ENCODE data around the gene JADE2. TPM values are rescaled to one million over a fixed set of nuclear protein-coding genes. Genes with fewer than 3 reads are reported as not detected.

Gene JADE2
- total and polyA plus RNA-seq, 2 experiments from 2014 or later, result 14.9 to 35.4 TPM

DNA sequence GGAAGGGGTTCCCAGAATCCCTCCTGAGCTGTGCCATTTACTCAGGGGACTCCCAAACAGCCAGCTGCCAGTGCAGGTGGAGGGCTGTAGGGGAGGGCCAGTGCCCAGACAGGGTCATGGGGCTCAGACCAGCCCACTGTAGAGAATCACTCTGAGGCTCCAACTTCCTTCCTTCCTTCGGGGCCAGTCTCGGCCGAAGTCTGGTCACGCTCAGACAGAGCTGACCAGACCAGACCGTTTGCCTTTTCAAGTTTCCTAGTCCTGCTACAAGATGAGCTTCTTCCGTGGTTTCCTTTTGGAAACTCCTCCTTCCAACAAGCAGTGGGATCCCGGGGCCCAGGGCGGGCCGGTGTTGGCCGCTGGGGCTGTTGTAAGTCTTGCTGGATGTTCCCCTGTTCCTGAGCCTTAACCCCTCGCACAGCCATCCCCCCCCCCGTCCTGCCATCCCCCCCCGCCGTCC is 54.6 kb downstream of the JADE2 start:
- 80% methylated on average over 7 of the region's 14 CpGs for WGBS (ENCODE audit: low lambda C conversion rate, missing lambda C conversion rate)
- no peaks in the 10 kb centered on the region for H3K4me1 ChIP-seq (ENCODE audit: insufficient read depth)
- no peaks in the 10 kb centered on the region for H3K9me3 ChIP-seq (ENCODE audit: low read depth)
- H3K36me3 ChIP-seq (replicated peaks; ENCODE audit: insufficient read depth, low read depth), result no peaks in the 10 kb centered on the region
- no peaks in the 10 kb centered on the region for H3K79me2 ChIP-seq
- no peaks in the 10 kb centered on the region for H3K9me2 ChIP-seq (replicated peaks; ENCODE audit: insufficient read depth)
- no peak overlapping the region for H3K4me2 ChIP-seq
- TF ChIP-seq EZH2phosphoT487 (IDR thresholded peaks at IDR 0.05; ENCODE audit: low read depth, severe bottlenecking, unreplicated experiment) (no peak), CTCF (IDR thresholded peaks at IDR 0.05; ENCODE audit: poor library complexity) (no peak), EZH2 (IDR thresholded peaks at IDR 0.05; ENCODE audit: borderline replicate concordance) (no peak)
- no peak overlapping the region for H2AFZ ChIP-seq
- no peak for DNase-seq (ENCODE audit: low spot score)
- no peaks in the 10 kb centered on the region for H4K20me1 ChIP-seq (ENCODE audit: insufficient read depth, poor library complexity, severe bottlenecking)
- H3K4me3 ChIP-seq, result no peak overlapping the region
- no peaks in the 10 kb centered on the region for H3K27me3 ChIP-seq
- no peak overlapping the region for H3K27ac ChIP-seq

DNA sequence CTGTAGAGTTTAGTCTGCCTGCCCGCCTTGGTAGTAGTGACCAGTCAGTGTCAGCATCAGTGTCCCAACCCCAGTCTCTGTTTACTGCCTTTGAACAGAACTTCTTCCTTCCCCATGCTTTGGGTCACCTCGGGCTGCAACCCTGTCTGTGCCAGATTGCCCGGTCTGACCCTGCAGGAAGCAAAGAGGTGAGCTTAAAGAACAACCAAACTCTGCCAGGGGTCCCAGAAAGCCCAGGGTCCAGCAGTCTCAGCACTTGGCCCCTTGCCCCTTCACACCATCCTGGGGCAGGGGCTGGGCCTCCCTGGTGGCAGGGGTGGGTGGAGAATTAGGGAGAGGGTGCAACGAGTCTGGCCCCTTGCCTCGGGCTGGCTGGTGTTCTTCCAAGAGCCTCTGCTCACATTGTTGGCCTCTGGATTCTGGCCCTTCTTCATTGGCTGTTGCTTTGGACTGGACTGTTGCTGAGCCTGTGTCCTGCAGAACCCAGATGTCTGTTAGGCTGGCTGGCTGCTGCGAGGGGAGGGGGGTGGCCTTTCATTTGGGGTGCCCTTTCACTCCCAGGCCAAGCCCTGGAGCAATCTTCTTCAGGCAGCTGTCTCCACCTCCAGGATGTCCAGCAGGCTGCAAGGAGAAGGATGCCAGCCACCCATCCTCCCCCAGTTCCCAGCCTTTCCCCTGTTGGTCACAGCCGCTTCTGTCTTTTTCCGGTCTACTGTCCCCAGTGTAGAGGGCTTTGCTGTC is 55.9 kb downstream of the JADE2 start:
- WGBS (ENCODE audit: low lambda C conversion rate, missing lambda C conversion rate), result 89% methylated on average over 7 of the region's 8 CpGs
- no peaks in the 10 kb centered on the region for H3K36me3 ChIP-seq (replicated peaks; ENCODE audit: insufficient read depth, low read depth)
- no peak for TF ChIP-seq CTCF (IDR thresholded peaks at IDR 0.05; ENCODE audit: poor library complexity)
- no peak for TF ChIP-seq EZH2 (IDR thresholded peaks at IDR 0.05; ENCODE audit: borderline replicate concordance)
- TF ChIP-seq EZH2phosphoT487 (IDR thresholded peaks at IDR 0.05; ENCODE audit: low read depth, severe bottlenecking, unreplicated experiment), result no peak

DNA sequence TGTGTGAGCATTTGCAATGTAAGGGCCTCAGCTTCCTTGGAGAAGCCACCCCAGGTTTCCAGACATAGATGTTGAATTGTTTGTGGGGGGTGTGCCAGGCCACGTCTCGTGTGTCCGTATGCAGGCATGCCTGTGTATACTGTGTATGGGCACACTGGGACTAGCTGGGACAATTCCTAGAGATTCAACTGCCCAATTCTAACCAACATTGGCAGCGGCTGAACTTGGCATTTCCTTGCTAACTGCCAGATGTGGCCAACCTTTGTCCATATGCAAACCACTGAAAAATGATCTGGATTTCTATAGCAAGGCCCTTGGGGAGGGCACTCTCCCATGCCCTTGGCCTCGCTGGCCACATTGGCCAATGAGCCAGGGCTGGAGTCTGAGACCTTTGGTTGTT is 56.8 kb downstream of the JADE2 start:
- Histone ChIP-seq H3K9me2 (replicated peaks; ENCODE audit: insufficient read depth) (no peaks in the 10 kb centered on the region), H3K4me1 (ENCODE audit: insufficient read depth) (no peaks in the 10 kb centered on the region), H2AFZ (no peak overlapping the region), H3K27ac (no peak overlapping the region), H4K20me1 (ENCODE audit: insufficient read depth, poor library complexity, severe bottlenecking) (no peaks in the 10 kb centered on the region), H3K9me3 (ENCODE audit: low read depth) (no peaks in the 10 kb centered on the region), H3K27me3 (no peaks in the 10 kb centered on the region), H3K4me2 (no peak overlapping the region), H3K79me2 (no peaks in the 10 kb centered on the region), H3K4me3 (no peak overlapping the region), H3K36me3 (replicated peaks; ENCODE audit: insufficient read depth, low read depth) (no peaks in the 10 kb centered on the region)
- TF ChIP-seq EZH2phosphoT487 (IDR thresholded peaks at IDR 0.05; ENCODE audit: low read depth, severe bottlenecking, unreplicated experiment) (no peak), EZH2 (IDR thresholded peaks at IDR 0.05; ENCODE audit: borderline replicate concordance) (no peak), CTCF (IDR thresholded peaks at IDR 0.05; ENCODE audit: poor library complexity) (no peak)
- DNase-seq (ENCODE audit: low spot score), result no peak
- 92% methylated on average over 5 of the region's 5 CpGs for WGBS (ENCODE audit: low lambda C conversion rate, missing lambda C conversion rate)

More for the DNA sequence above, 55.9 kb downstream of the JADE2 start:
- H3K4me3 ChIP-seq, result no peak overlapping the region
- H3K27ac ChIP-seq, result no peak overlapping the region
- no peak for DNase-seq (ENCODE audit: low spot score)
- no peak overlapping the region for H3K4me2 ChIP-seq
- no peaks in the 10 kb centered on the region for H3K9me2 ChIP-seq (replicated peaks; ENCODE audit: insufficient read depth)
- H4K20me1 ChIP-seq (ENCODE audit: insufficient read depth, poor library complexity, severe bottlenecking), result no peaks in the 10 kb centered on the region
- H3K79me2 ChIP-seq, result no peaks in the 10 kb centered on the region
- no peaks in the 10 kb centered on the region for H3K9me3 ChIP-seq (ENCODE audit: low read depth)
- H3K4me1 ChIP-seq (ENCODE audit: insufficient read depth), result no peaks in the 10 kb centered on the region
- H3K27me3 ChIP-seq, result no peaks in the 10 kb centered on the region
- no peak overlapping the region for H2AFZ ChIP-seq
